Measurements from ENCODE around the gene LAMTOR2.

The LAMTOR2 gene

GRCh38 chr1:156073110-156073687 is 18.6 kb downstream of the LAMTOR2 start:
- H3K4me1 ChIP-seq (ENCODE audit: control insufficient read depth in 1 of 2, insufficient read depth in 1 of 2, low read depth in 1 of 2, low read length in 1 of 2) = peaks cover 6% of the 10 kb centered on the region in 2 experiments
- H3K9me3 ChIP-seq = no peaks in the 10 kb centered on the region
- no peak for TF ChIP-seq CTCF (IDR thresholded peaks at IDR 0.05)
- H3K27ac ChIP-seq = no peak overlapping the region
- H3K27me3 ChIP-seq = peaks cover 39% of the 10 kb centered on the region
- H3K36me3 ChIP-seq = no peaks in the 10 kb centered on the region
- H3K4me3 ChIP-seq (ENCODE audit: low read depth in 1 of 2, low read length in 1 of 2) = no peak overlapping the region

- H3K9me3 ChIP-seq = no peaks in the 10 kb centered on the region
- no peak overlapping the region for H3K27ac ChIP-seq
- peaks cover 44% of the 10 kb centered on the region for H3K27me3 ChIP-seq
- peaks cover 6% of the 10 kb centered on the region in 2 experiments for H3K4me1 ChIP-seq (ENCODE audit: control insufficient read depth in 1 of 2, insufficient read depth in 1 of 2, low read depth in 1 of 2, low read length in 1 of 2)
- no peak overlapping the region for H3K4me3 ChIP-seq (ENCODE audit: low read depth in 1 of 2, low read length in 1 of 2)
- no peaks in the 10 kb centered on the region for H3K36me3 ChIP-seq
- TF ChIP-seq CTCF (IDR thresholded peaks at IDR 0.05) = no peak
Observed at GRCh38 chr1:156073740-156074139, 19.2 kb downstream of the LAMTOR2 start.

GRCh38 chr1:156074661-156075060 is 20.1 kb downstream of the LAMTOR2 start:
- peaks cover 53% of the 10 kb centered on the region for H3K27me3 ChIP-seq
- TF ChIP-seq CTCF (IDR thresholded peaks at IDR 0.05) = no peak

GRCh38 chr1:156075162-156075561 is 20.6 kb downstream of the LAMTOR2 start:
- Histone ChIP-seq H3K27me3 (peaks cover 58% of the 10 kb centered on the region), H3K4me3 (ENCODE audit: low read depth in 1 of 2, low read length in 1 of 2) (no peak overlapping the region), H3K4me1 (ENCODE audit: control insufficient read depth in 1 of 2, insufficient read depth in 1 of 2, low read depth in 1 of 2, low read length in 1 of 2) (peaks cover 0 to 6% of the 10 kb centered on the region in 2 experiments), H3K27ac (no peak overlapping the region), H3K9me3 (no peaks in the 10 kb centered on the region), H3K36me3 (no peaks in the 10 kb centered on the region)
- TF ChIP-seq CTCF (IDR thresholded peaks at IDR 0.05) = no peak

More at GRCh38 chr1:156074661-156075060, 20.1 kb downstream of the LAMTOR2 start:
- Histone ChIP-seq H3K36me3 (no peaks in the 10 kb centered on the region), H3K27ac (no peak overlapping the region), H3K4me1 (ENCODE audit: control insufficient read depth in 1 of 2, insufficient read depth in 1 of 2, low read depth in 1 of 2, low read length in 1 of 2) (peaks cover 3 to 6% of the 10 kb centered on the region in 2 experiments), H3K9me3 (no peaks in the 10 kb centered on the region), H3K4me3 (ENCODE audit: low read depth in 1 of 2, low read length in 1 of 2) (no peak overlapping the region)

- TF ChIP-seq CTCF (IDR thresholded peaks at IDR 0.05) = no peak
- Histone ChIP-seq H3K4me3 (ENCODE audit: low read depth in 1 of 2, low read length in 1 of 2) (no peak overlapping the region), H3K27me3 (peaks cover 65% of the 10 kb centered on the region), H3K36me3 (no peaks in the 10 kb centered on the region), H3K27ac (no peak overlapping the region), H3K4me1 (ENCODE audit: control insufficient read depth in 1 of 2, insufficient read depth in 1 of 2, low read depth in 1 of 2, low read length in 1 of 2) (peaks cover 0 to 6% of the 10 kb centered on the region in 2 experiments), H3K9me3 (no peaks in the 10 kb centered on the region)
Observed at GRCh38 chr1:156075775-156076204, 21.2 kb downstream of the LAMTOR2 start.

Data from neutrophil (primary cell).